ENCODE measurements around the gene AOPEP.

Gene AOPEP

DNA sequence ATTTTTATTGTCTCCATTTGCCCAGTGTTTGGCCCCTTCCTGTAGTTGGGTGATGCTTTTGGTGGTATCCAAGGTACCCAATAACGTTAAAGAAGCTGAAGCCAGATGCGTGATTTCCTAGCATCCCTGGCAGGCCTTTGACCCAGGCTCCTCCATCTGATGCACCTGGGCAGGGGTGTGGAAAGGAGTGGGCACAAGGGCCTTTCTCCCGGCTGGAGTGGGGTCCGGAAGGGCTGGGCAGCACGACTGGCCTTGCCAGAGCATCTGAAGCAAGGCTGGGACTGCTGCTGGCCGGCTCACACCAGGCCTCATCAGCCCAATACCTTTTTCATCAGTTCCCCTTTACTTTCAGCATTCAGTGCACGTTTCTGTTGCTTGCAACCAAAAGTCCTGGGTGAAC is 370.8 kb downstream of the AOPEP start:
- TF ChIP-seq EZH2phosphoT487 (IDR thresholded peaks at IDR 0.05; ENCODE audit: low read depth) (no peak), CTCF (IDR thresholded peaks at IDR 0.05; ENCODE audit: low read depth, low read length) (no peak)
- Histone ChIP-seq H3K9me3 (ENCODE audit: insufficient read depth, low read length) (no peaks in the 10 kb centered on the region), H4K20me1 (ENCODE audit: insufficient read depth, low read length) (no peaks in the 10 kb centered on the region), H3K9ac (ENCODE audit: low read length) (no peak overlapping the region), H3K4me1 (ENCODE audit: low read length) (no peaks in the 10 kb centered on the region), H3K79me2 (ENCODE audit: low read length) (no peaks in the 10 kb centered on the region), H3K4me2 (ENCODE audit: low read length) (no peak overlapping the region), H3K27ac (ENCODE audit: low read length) (no peak overlapping the region), H3K27me3 (ENCODE audit: low read depth, low read length) (no peaks in the 10 kb centered on the region), H3K36me3 (replicated peaks; ENCODE audit: low read depth, low read length) (no peaks in the 10 kb centered on the region), H3K4me3 (ENCODE audit: low read length) (no peak overlapping the region), H2AFZ (ENCODE audit: low read depth, low read length) (no peak overlapping the region)

DNA sequence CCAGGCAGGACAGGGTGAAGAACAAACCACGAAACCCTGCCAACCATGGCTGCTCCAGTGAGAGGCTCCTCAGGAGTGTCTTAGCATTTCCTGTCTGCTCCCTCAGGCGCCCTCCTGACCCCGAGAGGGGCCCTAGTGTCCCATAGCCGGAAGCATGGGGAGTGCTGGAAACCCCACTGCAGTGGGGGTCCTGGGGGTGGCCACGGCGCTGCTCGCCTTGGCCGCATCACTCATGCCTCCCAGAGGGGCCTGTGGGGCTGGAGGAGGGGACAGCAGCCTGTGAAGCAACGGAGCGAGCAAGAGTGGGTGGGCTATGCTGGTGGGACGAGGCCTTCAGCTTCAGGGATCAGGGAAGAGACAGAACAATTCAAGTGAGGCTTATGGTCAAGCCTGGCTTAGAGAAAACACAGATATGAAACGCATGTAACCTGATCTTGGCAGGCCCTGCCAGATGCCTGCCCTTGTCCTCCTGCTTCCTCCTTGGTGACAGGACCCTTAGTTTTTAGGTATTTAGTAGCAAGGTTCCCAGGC is 372.0 kb downstream of the AOPEP start:
- no peak overlapping the region for H3K4me2 ChIP-seq (ENCODE audit: low read length)
- no peak overlapping the region for H3K9ac ChIP-seq (ENCODE audit: low read length)
- no peaks in the 10 kb centered on the region for H3K79me2 ChIP-seq (ENCODE audit: low read length)
- no peaks in the 10 kb centered on the region for H3K36me3 ChIP-seq (replicated peaks; ENCODE audit: low read depth, low read length)
- no peak overlapping the region for H3K4me3 ChIP-seq (ENCODE audit: low read length)
- no peak overlapping the region for H2AFZ ChIP-seq (ENCODE audit: low read depth, low read length)
- no peaks in the 10 kb centered on the region for H4K20me1 ChIP-seq (ENCODE audit: insufficient read depth, low read length)
- no peaks in the 10 kb centered on the region for H3K4me1 ChIP-seq (ENCODE audit: low read length)
- H3K9me3 ChIP-seq (ENCODE audit: insufficient read depth, low read length), result no peaks in the 10 kb centered on the region
- no peak overlapping the region for H3K27ac ChIP-seq (ENCODE audit: low read length)
- TF ChIP-seq EZH2phosphoT487 (IDR thresholded peaks at IDR 0.05; ENCODE audit: low read depth) (no peak), CTCF (IDR thresholded peaks at IDR 0.05; ENCODE audit: low read depth, low read length) (no peak)
- no peaks in the 10 kb centered on the region for H3K27me3 ChIP-seq (ENCODE audit: low read depth, low read length)

DNA sequence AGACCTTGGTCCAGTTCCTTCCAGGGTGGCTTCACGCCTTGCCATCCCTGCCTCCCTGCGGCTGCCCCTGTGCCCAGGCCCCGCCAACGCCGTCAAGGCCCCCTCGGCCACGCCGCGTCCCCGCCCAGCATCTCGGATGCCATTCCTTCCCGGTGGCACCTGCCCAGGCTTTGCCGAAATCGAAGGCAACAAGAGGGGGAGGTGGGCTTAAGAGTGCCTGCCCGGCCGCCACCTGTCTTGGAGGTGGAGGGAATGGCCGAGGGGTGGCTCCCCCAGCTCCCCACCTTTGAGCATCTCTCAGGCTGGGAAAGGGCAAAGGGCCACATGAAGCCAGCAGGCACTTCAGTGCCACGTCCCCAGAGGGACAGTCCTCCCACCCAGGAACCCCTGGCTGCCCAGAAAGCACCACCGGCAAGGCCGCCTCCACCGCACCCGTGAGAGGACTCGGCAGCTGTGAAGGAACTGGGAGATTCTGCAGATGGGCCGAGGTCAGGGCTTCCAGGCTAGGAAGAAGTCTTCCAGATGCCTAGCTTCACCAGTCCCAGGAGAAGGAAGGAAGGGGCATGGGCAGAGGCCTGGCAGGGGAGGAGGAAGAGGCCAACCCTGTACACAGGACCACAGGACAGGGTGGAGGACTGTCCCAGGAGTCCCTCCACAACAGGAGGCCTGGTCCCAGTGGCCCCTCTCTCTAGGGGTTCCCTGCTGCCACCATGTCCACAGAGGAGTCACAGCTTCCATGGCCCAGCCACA is 373.0 kb downstream of the AOPEP start:
- Histone ChIP-seq H3K4me3 (ENCODE audit: low read length) (no peak overlapping the region), H3K36me3 (replicated peaks; ENCODE audit: low read depth, low read length) (no peaks in the 10 kb centered on the region), H4K20me1 (ENCODE audit: insufficient read depth, low read length) (no peaks in the 10 kb centered on the region), H3K4me2 (ENCODE audit: low read length) (no peak overlapping the region), H2AFZ (ENCODE audit: low read depth, low read length) (no peak overlapping the region), H3K27ac (ENCODE audit: low read length) (no peak overlapping the region), H3K9ac (ENCODE audit: low read length) (no peak overlapping the region), H3K79me2 (ENCODE audit: low read length) (no peaks in the 10 kb centered on the region), H3K9me3 (ENCODE audit: insufficient read depth, low read length) (no peaks in the 10 kb centered on the region), H3K4me1 (ENCODE audit: low read length) (no peaks in the 10 kb centered on the region), H3K27me3 (ENCODE audit: low read depth, low read length) (no peaks in the 10 kb centered on the region)
- TF ChIP-seq CTCF (IDR thresholded peaks at IDR 0.05; ENCODE audit: low read depth, low read length) (no peak), EZH2phosphoT487 (IDR thresholded peaks at IDR 0.05; ENCODE audit: low read depth) (no peak)

- Histone ChIP-seq H3K9me3 (ENCODE audit: insufficient read depth, low read length) (no peaks in the 10 kb centered on the region), H3K27ac (ENCODE audit: low read length) (no peak overlapping the region), H3K4me1 (ENCODE audit: low read length) (no peaks in the 10 kb centered on the region), H3K4me2 (ENCODE audit: low read length) (no peak overlapping the region), H3K9ac (ENCODE audit: low read length) (no peak overlapping the region), H3K27me3 (ENCODE audit: low read depth, low read length) (no peaks in the 10 kb centered on the region), H3K36me3 (replicated peaks; ENCODE audit: low read depth, low read length) (no peaks in the 10 kb centered on the region), H2AFZ (ENCODE audit: low read depth, low read length) (no peak overlapping the region), H4K20me1 (ENCODE audit: insufficient read depth, low read length) (no peaks in the 10 kb centered on the region), H3K79me2 (ENCODE audit: low read length) (no peaks in the 10 kb centered on the region), H3K4me3 (ENCODE audit: low read length) (no peak overlapping the region)
- TF ChIP-seq CTCF (IDR thresholded peaks at IDR 0.05; ENCODE audit: low read depth, low read length) (no peak), EZH2phosphoT487 (IDR thresholded peaks at IDR 0.05; ENCODE audit: low read depth) (no peak)
Measured at GRCh38 chr9:95100071-95100627, 373.6 kb downstream of the AOPEP start.

All from OCI-LY3 (cell line).